ENCODE data around the gene FECH. TPM values are rescaled to one million over a fixed set of nuclear protein-coding genes. Genes with fewer than 3 reads are reported as not detected.

Gene FECH
- total RNA-seq, 4 donors from 2014 or later: 16.4 to 56.4 (median 29.2) TPM

DNA sequence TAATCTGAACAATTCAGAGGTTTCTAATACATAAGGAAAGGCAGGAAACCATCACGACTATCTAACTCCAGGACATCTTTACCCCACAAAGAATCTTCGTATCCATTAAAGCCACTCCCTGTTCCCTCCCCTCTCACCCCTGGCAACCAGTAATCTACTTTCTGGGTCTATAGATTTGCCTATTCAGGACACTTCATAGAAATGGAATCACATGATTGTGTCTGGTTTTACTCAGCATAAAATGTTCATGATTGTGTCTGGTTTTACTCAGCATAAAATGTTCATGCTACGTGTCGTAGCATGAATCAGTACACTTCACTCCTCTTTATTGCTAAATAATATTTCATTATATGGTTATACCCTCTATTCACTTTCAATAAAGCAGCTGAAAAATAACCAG lies 11.6 kb downstream of the FECH start:
- no peaks in the 10 kb centered on the region for H3K4me1 ChIP-seq
- WGBS, 2 donors (ENCODE audit: low coverage in 1 of 2): 59 to 75% methylated on average over 4 of the region's 4 CpGs
- peaks cover 0 to 98% of the 10 kb centered on the region in 2 donors for H3K36me3 ChIP-seq
- H3K9me3 ChIP-seq: no peaks in the 10 kb centered on the region
- H3K27ac ChIP-seq: no peak overlapping the region
- H3K4me3 ChIP-seq: no peak overlapping the region
- no peak for TF ChIP-seq POLR2A (IDR thresholded peaks at IDR 0.05)
- TF ChIP-seq EP300 (IDR thresholded peaks at IDR 0.05): no peak
- TF ChIP-seq POLR2AphosphoS5 (IDR thresholded peaks at IDR 0.05): no peak
- TF ChIP-seq, protein P1, sequence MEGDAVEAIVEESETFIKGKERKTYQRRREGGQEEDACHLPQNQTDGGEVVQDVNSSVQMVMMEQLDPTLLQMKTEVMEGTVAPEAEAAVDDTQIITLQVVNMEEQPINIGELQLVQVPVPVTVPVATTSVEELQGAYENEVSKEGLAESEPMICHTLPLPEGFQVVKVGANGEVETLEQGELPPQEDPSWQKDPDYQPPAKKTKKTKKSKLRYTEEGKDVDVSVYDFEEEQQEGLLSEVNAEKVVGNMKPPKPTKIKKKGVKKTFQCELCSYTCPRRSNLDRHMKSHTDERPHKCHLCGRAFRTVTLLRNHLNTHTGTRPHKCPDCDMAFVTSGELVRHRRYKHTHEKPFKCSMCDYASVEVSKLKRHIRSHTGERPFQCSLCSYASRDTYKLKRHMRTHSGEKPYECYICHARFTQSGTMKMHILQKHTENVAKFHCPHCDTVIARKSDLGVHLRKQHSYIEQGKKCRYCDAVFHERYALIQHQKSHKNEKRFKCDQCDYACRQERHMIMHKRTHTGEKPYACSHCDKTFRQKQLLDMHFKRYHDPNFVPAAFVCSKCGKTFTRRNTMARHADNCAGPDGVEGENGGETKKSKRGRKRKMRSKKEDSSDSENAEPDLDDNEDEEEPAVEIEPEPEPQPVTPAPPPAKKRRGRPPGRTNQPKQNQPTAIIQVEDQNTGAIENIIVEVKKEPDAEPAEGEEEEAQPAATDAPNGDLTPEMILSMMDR (IDR thresholded peaks at IDR 0.05): no peak
- no peaks in the 10 kb centered on the region for H3K27me3 ChIP-seq
- no peak for ATAC-seq

DNA sequence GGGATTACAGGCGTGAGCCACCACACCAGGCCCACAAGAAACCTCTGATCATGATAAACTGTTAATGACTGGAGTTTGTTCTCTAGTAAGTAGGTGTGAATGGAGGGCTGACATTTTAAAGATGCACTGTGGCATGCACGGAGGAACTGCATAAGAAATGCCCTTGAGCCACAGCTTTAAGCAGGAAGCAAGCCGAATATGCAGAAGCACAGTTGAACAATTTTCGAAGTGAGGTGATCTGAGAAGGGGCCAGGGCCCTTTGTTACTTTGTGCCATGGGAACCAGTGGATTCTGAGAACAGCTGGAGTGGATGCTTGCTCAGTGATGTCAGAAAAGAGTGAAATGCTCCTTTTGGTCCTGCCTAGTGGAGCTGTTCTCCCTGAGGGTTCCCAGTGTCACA lies 16.3 kb downstream of the FECH start:
- H3K9me3 ChIP-seq: no peaks in the 10 kb centered on the region
- 86% methylated on average over 1 of the region's 4 CpGs; no CpG with 5 or more reads in 1 of the 2 donors for WGBS, 2 donors (ENCODE audit: low coverage in 1 of 2)
- no peak for ATAC-seq
- no peaks in the 10 kb centered on the region for H3K27me3 ChIP-seq
- H3K4me3 ChIP-seq: no peak overlapping the region
- TF ChIP-seq EP300 (IDR thresholded peaks at IDR 0.05): no peak
- TF ChIP-seq POLR2A (IDR thresholded peaks at IDR 0.05): no peak
- TF ChIP-seq, protein P1 (IDR thresholded peaks at IDR 0.05): no peak
- TF ChIP-seq POLR2AphosphoS5 (IDR thresholded peaks at IDR 0.05): no peak
- peaks cover 0 to 98% of the 10 kb centered on the region in 2 donors for H3K36me3 ChIP-seq
- H3K27ac ChIP-seq: no peak overlapping the region
- H3K4me1 ChIP-seq: no peaks in the 10 kb centered on the region

DNA sequence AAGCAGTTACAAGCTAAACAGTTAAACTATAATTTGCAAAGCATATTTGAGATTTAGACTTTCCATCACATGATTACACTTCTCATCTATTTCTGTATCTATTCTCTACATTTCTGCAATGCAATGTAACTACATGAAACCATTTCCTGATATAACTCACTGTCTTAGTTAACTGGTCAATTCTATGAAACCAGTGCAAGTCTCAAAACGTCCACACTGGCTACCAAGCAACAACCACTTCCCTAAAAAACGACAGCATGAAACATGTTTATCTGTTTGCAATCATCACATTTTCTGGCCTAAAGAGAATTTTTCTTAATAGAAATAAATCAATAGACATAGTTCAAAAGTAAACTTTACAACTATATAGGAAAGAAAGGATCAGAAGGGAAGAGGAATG lies 17.4 kb downstream of the FECH start:
- no peak overlapping the region for H3K27ac ChIP-seq
- H3K4me1 ChIP-seq: no peaks in the 10 kb centered on the region
- no peak overlapping the region for H3K4me3 ChIP-seq
- peaks cover 0 to 98% of the 10 kb centered on the region in 2 donors for H3K36me3 ChIP-seq
- H3K27me3 ChIP-seq: no peaks in the 10 kb centered on the region
- TF ChIP-seq, protein P1 (IDR thresholded peaks at IDR 0.05): no peak
- TF ChIP-seq EP300 (IDR thresholded peaks at IDR 0.05): no peak
- no peak for TF ChIP-seq POLR2A (IDR thresholded peaks at IDR 0.05)
- TF ChIP-seq POLR2AphosphoS5 (IDR thresholded peaks at IDR 0.05): no peak
- WGBS, 2 donors (ENCODE audit: low coverage in 1 of 2): 62% methylated on average over 2 of the region's 2 CpGs; no CpG with 5 or more reads in 1 of the 2 donors
- no peaks in the 10 kb centered on the region for H3K9me3 ChIP-seq
- ATAC-seq: no peak

DNA sequence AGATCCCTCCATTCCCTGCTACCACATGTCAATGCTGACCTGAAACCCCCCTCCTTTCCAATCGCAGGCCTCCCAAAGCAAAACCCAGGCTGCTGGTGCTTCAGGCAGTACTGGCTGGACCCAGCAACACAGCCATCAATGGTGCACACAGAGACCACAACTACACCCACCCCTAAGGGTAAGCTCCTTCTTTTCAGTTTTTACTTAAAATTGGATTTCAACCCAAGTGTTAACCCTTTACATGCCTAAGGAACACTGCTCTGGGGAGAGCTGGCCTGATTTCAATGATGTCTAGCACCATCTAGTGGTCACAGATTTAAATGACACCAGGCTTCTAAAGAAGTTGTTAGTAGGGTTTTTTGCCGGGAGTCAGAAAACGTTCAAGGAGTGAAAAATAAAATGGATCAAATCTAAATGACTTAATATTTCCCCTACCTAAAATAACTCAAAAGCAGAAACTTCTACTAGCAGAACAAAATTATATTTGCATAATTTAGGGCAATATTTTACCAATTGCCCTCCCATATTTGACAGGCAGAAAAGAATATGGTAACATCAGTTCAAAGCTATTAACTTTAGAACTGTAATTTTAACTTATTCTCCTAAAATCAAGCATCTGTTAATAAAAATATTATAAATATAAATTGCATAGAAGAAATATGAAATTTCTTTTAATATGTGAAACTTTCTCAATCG lies 24.6 kb downstream of the FECH start:
- Histone ChIP-seq H3K27ac (no peak overlapping the region), H3K9me3 (no peaks in the 10 kb centered on the region), H3K27me3 (no peaks in the 10 kb centered on the region), H3K4me1 (peaks cover 0 to 6% (median 0%) of the 10 kb centered on the region in 3 donors), H3K36me3 (peaks cover 0 to 84% of the 10 kb centered on the region in 2 donors), H3K4me3 (no peak overlapping the region)
- TF ChIP-seq POLR2AphosphoS5 (IDR thresholded peaks at IDR 0.05) (no peak), EP300 (IDR thresholded peaks at IDR 0.05) (no peak), POLR2A (IDR thresholded peaks at IDR 0.05) (no peak)
- TF ChIP-seq, protein P1 (IDR thresholded peaks at IDR 0.05): peak; percentile 56 to 78 (median 76)
- WGBS, 2 donors (ENCODE audit: low coverage in 1 of 2): 31 to 33% methylated on average over 3 to 4 of the region's 4 CpGs
- peak; percentile 25 for ATAC-seq

DNA sequence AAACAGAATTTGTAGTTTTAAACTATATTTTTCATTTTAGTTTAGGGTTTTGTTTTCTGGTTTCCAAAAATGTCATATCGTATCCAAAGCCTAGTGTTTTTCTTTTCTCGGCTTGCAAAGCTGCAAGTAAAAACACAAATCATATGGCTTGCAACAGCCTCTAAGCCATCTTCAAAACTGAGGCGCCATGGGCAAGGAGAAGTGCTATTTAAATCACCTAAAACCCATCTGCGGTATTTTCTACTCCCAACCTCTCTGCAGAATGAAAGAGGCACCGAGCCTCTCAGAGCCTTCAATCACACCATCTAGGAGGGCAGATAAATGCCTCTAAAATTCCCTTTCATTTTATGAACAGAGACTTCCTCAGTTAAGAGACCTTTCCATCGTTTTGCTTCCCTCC lies 25.2 kb downstream of the FECH start:
- TF ChIP-seq, protein P1 (IDR thresholded peaks at IDR 0.05): no peak
- TF ChIP-seq POLR2AphosphoS5 (IDR thresholded peaks at IDR 0.05) (no peak), POLR2A (IDR thresholded peaks at IDR 0.05) (no peak), EP300 (IDR thresholded peaks at IDR 0.05) (no peak)
- Histone ChIP-seq H3K27ac (no peak overlapping the region), H3K4me3 (no peak overlapping the region), H3K9me3 (no peaks in the 10 kb centered on the region), H3K36me3 (peaks cover 0 to 84% of the 10 kb centered on the region in 2 donors), H3K27me3 (no peaks in the 10 kb centered on the region), H3K4me1 (peaks cover 0 to 6% (median 0%) of the 10 kb centered on the region in 3 donors)
- WGBS, 2 donors (ENCODE audit: low coverage in 1 of 2): 77 to 84% methylated on average over 6 of the region's 6 CpGs
- no peak for ATAC-seq
